Forelimb muscle (tissue), 1 donor: ENCODE results near the gene PNP. TPM values are rescaled to one million over a fixed set of nuclear protein-coding genes. Genes with fewer than 3 reads are reported as not detected.

Source experiments
- DNase-seq: peaks from one replicate; pipeline ENCODE4 v3.0.0-alpha.2; 2013; ENCODE audit warnings: low read depth
- polyA plus RNA-seq: library from polyadenylated mRNA; unstranded; fragments of 120-200 nt; gene quantifications from one replicate; pipeline ENCODE4 v1.2.1, GENCODE V29; 2013; ENCODE audit not compliant: insufficient read length

Gene PNP
- polyA plus RNA-seq, 1 donor: 10.6 TPM

DNA sequence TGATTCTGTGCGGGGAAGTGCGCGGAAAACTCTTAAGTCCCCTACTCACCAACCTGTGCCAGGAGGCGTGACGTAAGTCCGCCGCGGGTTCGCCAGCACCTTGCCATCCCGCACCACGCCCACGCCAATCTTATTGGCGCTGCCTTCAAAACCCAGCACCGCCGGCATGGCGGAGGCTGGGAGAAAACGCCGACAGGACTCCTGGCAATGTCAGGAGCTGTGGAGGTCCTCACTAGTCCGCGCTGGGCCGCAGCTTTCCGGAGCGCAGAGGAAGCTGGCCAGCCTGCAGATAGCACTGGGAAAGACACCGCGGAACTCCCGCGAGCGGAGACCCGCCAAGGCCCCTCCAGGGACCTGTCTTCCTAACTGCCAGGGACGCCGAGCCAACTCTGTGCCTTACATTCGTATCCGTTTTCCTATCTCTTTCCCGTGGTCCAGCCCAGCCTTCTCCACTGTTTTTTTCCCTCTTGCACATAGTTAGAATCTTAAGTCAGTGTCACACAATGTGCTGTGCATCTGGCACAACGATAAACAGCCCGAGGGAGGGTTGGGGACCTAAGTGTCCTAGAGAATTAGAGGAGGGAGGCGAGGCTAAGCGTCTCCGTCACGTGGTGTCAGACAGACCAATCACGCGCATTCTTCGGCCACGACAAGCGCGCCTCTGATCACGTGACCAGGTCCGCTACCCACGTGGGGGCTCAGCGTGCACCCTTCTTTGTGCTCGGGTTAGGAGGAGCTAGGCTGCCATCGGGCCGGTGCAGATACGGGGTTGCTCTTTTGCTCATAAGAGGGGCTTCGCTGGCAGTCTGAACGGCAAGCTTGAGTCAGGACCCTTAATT is 14.5 kb upstream of the PNP start, which contains the start of the genes APEX1 and OSGEP:
Gene APEX1 (plus strand): TSS at position 711 of the 839 bp plus-strand sequence. CDS start 420 bp downstream, outside the sequence.
Gene OSGEP (minus strand): TSS at position 297 of the 839 bp plus-strand sequence. CDS start 129 bp downstream, at position 168.
- peak; percentile 97 for DNase-seq

DNA sequence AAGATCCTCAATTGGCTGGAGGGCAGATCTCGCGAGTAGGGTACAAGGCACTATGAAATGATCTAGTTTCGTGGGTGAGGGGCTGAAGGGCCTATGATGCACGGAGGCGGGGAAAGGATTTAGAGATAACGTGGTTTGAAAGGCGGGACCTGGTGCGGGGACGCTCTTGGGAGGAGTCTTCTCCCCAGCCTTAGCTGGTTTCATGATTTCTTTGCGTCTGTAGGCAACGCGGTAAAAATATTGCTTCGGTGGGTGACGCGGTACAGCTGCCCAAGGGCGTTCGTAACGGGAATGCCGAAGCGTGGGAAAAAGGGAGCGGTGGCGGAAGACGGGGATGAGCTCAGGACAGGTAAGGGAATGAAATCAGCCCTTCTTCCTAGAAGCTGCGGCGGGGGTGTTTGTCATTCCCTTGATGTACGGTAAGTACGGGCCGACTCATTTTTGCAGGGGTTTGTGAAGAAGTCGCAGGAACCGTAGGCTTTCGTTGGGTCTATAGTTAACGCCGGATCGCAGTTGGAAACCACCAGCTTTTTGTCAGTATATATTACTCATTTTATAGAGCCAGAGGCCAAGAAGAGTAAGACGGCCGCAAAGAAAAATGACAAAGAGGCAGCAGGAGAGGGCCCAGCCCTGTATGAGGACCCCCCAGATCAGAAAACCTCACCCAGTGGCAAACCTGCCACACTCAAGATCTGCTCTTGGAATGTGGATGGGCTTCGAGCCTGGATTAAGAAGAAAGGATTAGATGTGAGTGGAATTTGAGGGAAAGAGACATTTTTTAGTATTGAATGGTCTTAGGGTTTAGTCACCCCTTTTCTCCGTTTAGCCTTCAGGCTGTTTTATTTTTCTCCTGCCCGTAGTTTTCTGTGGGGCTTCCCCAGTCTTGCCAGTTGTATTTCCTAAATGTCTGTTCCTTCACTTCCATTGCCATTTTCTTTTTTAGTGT is 13.6 kb upstream of the PNP start:
- DNase-seq: no peak

- DNase-seq: no peak
These were observed 12.2 kb upstream of the PNP start for GRCh38 chr14:20456971-20457370.

DNA sequence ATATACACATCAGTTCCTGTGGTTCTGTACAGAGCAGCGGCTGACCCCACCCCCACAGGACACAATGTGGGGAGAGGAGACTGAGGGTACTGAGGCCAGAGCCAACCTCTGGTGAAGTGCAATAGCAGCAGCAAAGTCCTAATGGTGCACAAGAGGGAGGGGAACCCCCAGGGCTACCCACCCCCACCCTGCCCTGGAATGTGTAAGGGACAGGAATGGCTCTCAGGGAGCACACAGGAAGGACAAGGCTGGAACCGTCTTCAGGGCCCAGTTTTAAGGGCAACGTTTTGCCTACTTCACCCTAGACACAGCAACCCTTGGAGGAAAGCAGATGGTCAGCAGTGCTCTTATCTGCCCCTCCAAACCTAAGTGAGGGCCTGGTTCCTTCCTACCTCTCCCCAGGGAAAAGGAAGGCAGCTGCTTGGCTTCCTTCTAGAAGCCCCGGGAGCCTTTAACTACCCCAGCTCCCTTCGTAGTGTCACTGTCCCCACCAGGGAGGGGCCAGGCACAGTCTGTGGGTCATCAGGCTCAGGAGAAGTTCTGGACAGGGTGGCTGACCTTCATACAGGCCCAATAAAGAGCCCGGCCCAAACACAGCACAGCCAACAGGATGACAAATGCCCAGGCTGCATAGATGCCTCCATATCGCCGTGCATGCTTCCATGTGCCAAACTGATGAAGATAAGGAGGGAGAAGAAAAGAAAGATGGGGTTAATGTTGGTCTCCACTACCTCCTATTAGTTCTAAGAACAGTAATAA is 11.0 kb upstream of the PNP start:
- DNase-seq: no peak

- DNase-seq: no peak
These were observed 8.6 kb upstream of the PNP start for GRCh38 chr14:20460458-20461224.

- DNase-seq: peak; percentile 100
These were observed 7.7 kb upstream of the PNP start, which contains the start of gene PIP4P1 for GRCh38 chr14:20461225-20462141. Gene PIP4P1 (minus strand): TSS chr14:20461434. CDS start chr14:20461325, 109 bp downstream.

DNA sequence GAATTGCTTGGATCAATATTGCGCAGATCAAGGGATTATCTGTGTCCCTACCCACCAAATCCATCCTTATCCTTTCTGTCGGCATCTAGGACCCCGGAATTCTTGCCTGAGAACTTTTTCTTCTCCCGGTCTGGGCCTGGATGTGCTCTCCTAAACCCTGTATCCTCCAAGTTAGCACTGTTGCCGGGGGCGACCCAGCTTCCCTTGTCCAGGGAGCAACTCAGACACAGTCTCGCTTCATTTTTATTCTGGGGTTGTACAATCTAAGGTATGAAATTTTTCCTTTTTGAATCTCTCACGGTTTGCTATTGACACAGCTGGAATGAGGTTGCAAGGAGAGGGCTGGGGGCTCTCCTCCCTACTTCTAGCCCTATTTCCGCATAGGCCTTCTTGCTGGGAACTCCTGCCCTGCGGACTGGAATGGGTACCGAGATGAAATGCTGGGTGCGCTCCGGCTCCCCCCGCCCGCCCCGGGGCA is 403 bp upstream of the PNP start:
- no peak for DNase-seq

GRCh38 chr14:20469890-20470602 is 840 bp downstream of the PNP start:
- no peak for DNase-seq

DNA sequence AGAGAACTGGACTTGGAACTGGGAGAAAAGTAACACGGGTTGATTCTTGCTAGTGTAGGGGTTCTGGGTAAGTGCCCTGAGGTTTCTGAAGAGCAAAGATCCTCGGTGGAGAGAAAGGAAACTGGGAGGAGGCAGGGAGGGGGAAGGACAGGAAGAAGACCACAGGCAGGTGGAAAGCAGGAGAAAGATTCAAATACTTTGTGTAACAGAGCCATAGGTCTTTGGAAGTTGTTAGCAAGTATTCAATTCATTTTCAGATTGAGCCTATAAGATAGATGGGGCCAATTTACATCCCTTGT is 1.3 kb downstream of the PNP start:
- no peak for DNase-seq

DNA sequence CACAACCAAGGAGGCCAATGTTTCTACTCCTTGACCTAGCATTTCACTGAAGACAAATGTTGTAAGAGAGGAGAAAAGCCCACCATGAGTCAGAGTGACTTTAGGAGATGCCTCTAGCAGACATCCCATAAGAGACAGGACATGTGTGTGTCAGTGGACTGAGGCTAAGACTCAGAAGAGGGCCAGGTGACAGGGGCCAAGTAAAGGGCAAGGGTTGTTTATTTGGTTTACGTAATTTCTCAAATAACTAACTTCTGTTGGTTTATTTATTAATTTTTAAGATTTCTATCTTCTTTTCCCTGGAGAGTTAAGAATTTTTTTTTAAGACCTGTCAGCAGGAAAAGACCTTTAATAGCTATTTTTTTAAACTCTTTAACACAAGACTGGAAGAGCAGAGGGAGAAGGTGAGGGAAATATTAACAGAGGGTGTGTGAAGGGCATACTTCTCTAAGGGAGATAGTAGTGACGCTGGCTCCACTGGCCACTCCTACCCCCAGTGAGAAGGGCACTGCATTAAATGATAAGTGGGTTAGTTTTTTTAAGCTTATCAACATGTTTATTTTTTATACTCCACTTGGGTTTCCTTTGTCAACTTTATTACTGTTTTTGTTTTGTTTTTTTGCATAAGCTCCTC is 3.4 kb downstream of the PNP start:
- DNase-seq: no peak

DNA sequence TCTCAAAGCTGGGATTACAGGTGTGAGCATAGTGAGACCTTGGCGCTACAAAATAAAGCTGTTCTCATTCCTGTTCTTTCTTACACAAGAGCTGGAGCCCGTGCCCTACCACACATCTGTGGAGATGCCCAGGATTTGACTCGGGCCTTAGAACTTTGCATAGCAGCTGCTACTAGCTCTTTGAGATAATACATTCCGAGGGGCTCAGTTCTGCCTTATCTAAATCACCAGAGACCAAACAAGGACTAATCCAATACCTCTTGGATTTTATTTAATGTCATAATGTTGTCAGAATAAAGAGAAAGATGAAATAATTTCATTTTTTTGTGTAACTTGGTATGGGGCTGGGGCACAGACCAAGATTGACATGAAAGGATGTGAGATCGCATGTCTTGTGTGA is 7.6 kb downstream of the PNP start:
- DNase-seq: no peak

DNA sequence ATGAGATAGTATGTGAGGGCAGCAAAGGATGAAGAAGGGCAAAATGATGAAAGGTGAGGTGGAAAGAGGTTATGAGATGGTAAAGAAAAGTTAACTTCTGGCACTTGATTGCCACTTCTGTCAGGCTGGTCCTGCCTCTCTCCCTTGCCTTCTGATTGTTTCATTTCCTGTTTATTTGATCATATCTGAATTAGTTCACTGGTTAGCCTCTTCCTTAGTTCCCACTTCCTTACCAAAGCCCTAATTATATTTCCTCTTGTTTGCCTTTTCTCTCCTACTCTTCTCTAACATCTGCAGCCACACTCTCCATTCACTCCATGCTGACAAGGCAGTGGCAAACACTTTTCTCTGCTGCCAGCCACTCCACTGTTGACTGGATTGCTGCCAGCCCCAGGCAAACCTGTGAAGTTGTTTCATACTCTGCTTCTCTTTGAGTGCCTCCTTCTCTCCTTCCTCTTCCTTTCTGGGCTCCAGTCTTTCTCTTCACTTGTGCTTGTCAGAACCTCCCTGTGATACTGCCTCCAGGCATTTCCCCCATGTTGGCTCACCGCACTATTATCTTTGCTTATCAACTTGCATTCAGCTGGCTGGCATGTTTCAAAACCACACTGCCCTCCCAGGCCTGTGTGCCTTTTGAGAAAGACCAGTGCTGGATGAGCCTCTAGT is 8.1 kb downstream of the PNP start:
- DNase-seq: no peak

DNA sequence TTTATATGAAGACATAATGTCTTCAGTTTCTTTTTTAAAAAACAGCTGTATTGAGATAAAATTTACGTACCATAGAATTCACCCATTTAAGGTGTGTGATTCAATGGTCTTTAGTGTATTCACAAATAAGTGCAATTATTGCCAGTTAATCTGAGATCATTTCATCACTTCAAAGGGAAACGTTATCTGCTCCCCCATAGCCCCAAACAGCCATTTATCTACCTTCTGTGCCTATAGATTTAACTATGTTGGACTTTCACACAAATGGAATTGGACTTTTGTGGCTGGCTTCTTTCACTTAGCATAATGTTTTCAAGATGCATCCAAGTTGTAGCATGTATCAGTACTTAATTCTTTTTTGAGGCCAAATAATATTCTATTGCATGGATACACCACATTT is 9.7 kb downstream of the PNP start:
- no peak for DNase-seq

DNA sequence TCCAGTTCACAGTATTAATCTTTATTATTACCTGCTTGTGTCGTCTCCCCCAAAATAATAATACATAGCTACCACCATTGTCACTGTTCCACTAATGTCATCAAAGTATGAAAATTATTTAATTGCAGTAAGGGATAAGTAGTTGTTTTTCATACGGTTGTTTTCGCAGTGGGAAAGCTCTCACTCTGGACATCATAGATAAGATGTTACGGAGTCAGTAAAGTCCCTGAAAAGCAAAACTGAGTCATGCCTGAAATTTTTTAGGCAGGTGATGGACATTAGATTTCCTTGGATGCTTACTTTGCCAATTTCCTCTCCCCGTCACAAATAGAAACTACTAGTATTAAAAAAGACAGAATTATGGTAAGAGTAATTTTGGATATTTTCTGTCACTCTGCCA is 13.2 kb downstream of the PNP start:
- DNase-seq: no peak

DNA sequence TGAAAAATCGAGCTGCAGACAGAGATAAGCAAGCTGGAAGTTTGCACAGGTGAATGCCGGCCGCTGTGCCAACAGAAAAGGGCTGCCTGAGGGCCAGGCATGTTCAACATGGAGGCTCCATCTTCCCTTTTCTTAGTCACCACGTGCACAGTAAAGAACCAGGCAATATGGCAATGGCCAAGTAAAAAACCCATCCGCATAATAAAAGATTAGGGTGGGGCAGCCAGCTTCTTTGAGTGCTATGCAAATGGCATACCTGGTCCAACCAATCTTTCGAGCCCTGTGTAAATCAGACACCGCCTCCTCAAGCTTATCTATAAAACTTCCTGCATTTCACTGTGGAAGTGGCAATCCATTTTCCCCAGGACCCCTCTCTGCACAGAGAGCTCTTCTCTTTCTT is 16.7 kb downstream of the PNP start:
- no peak for DNase-seq

GRCh38 chr14:20486684-20487395 is 17.6 kb downstream of the PNP start:
- DNase-seq: no peak

GRCh38 chr14:20487396-20487725 is 18.2 kb downstream of the PNP start:
- no peak for DNase-seq
